ENCODE data around the gene MVB12A.

MVB12A gene

DNA sequence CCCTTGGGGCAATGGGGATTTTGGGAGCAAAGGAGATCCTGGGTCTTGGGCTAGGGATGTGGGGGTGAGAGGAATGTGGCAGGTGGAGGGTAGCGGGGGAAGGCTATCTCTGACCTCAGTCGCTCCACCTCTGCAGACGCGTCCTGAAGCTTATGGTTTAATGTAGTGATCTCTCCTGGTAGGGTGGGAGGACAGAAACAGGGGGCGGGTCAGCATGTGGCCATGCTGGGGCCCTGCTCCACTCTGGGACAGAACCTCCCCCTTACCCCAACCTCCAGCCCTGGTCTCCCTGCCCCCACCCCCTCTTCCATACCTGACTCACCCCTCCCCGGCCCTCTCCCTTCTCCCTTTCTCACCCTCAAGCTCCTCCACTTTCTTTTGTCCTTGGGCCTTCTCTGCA lies 15.8 kb upstream of the MVB12A start:
- no peak for FAIRE-seq

DNA sequence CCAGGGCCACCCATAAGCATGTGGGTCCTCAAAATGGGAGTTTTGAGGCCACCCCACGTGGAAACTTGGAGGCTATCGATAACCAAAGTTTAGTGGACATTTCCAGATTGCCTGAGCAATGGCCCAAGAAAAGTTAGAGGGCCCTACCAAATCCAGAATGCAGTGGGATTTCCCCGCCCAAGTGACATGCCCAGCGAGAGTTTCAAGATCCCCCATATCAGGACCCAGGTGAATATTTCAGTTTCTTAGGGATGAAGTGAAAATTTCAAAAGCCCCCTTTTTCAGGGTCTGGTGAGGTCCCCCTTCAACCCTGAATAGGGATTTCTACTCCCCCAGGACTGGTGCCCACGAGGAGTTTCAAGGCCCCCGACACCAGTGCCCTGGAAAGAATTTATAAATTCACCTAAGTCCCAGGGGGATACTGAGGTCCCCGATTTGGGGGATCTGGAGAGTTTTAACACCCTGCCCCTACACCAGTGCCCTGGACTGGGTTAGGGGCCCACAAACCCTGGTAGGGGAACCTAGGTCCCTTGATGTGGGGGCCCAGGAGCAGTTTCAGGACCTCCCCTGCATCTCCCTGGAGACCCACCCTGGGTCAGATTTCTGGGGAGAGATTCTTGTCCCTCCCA lies 15.1 kb upstream of the MVB12A start:
- DNase-seq (ENCODE audit: extremely low spot score, insufficient read length, low read depth) (no peak), FAIRE-seq (no peak)

More for the DNA sequence above, 15.8 kb upstream of the MVB12A start:
- DNase-seq (ENCODE audit: extremely low spot score, insufficient read length, low read depth) = no peak

DNA sequence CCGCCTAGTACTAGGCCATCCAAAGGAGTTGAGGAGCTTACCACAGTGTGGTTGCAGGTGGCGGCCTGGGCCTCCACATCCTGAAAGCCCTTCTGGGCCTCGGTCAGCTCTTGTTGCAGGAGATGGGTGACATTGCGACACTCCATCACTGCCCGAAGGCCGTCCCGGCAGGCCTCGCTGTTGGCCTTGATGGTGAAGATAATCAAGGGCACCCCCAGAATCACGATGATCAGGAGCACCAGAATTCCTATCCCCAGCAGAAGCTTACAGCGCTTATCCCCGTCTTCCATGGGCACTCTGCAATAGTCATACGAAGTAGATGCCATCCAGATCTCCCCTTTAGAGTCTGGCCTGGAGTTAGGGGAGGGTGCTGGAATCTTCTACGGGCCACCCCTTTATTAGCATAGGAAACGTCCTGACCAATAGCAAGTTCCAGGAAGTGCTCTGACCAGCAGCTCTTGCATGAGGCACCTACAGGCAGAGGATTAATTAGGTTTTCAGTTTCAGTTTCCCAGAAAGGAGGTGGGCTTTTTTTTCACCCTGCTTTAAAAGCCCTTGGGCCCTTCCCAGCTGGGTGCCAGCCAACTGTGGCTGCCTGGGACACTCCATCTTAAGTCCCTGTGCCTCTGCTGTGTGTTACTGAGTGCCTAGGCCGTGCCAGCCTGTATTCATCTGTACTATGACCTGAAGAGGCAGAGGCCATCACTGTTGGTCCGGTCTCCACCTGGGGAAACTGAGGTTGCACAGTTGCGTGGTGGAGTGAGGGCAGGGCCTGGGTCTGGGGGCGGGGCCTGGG lies 14.4 kb upstream of the MVB12A start, which contains the start of gene BST2:
Gene BST2 (minus strand): TSS at position 381 of the 796 bp plus-strand sequence. CDS start 55 bp downstream, at position 326.
- DNase-seq (ENCODE audit: extremely low spot score, insufficient read length, low read depth) = peak; percentile 87
- FAIRE-seq = peak; percentile 97

DNA sequence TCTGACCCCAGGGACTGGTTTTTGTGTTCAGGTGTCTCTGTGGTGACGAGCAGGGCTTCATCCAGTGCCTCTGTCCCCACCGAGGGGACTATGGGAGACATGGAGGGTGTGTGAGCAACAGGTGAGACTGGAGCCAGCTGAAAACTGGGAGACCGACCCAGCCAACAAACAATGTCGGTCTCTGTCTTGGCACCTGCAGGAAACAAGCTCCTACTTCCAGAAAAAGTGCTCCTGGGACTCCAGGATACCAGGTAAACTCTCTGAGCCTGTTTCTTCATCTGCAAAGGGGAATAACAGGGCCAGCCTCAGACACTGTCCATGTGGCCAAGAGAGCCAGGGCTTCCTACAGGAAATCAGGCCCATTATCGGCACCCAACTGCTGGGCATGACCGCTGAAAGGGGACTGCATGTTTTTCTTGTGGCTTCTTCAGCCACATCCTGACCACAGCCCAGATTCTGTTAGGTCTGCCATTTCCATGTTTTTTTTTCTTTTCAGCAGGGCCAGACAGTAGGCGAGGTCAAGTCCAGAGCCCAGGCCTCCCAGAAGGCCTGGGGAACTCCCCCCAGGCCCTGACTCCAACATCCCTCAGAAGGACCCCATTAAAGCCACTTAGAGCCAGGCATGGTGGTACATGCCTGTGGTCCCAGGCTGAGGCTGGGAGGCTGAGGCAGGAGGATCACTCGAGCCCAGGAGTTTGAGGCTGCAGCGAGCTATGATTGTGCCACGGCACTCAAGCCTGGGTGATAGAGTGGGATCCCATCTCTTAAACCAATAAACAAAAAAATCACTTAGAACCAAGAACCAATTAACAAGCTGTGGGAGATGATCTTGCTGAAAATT lies 13.6 kb upstream of the MVB12A start:
- FAIRE-seq = no peak
- DNase-seq (ENCODE audit: extremely low spot score, insufficient read length, low read depth) = no peak

DNA sequence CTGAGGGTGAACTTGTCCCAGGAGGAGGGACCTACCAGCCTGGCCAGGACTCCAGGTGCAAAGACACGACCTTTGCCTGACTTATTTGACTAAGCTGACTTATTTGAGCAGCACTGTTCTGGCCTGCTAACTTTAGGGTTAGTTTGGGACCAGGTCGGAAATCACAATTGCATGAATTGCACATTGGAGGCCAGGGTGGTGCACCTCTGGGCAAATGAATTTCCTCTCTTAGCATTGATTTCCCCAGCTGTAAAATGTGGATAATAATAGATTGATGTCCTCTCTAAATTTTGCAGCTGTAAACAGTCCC lies 13.0 kb upstream of the MVB12A start:
- peak; percentile 44 for FAIRE-seq
- DNase-seq (ENCODE audit: extremely low spot score, insufficient read length, low read depth) = no peak

DNA sequence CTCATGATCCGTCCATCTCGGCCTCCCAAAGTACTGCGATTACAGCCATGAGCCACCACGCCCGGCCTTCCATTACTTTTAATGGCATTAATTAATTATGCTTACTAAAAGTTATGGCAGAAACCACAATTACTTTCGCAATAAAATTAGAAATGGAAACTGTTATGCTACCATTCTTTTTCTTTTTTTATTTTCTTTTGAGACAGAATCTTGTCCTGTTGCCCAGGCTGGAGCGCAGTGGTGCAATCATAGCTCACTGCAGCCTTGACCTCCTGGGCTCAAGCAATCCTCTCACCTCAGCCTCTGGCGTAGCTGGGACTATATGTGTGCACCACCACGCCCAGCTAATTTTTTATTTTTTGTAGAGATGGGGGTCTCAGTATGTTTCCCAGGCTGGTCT lies 9.9 kb upstream of the MVB12A start:
- no peak for FAIRE-seq

DNA sequence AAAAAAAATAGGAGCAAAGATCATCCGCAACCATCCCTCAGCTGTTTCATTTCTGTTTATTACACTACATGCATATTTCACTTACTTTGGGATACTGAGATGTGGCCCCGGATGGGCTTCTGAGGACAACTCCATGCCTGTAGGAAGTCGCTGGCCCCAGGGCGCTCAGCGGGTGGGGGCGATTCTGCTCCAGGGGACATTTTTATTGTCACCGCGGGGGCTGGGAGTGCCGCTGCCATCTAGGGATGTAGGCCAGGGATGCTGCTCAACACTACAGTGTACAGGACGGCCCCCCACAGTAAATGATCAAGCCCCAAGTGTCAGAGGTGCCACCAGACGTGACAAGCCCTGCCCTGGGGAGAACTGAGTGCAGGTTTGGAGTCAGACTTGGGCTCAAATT lies 8.0 kb upstream of the MVB12A start:
- DNase-seq (ENCODE audit: extremely low spot score, insufficient read length, low read depth) = no peak

More for the DNA sequence above, 9.9 kb upstream of the MVB12A start:
- no peak for DNase-seq (ENCODE audit: extremely low spot score, insufficient read length, low read depth)

DNA sequence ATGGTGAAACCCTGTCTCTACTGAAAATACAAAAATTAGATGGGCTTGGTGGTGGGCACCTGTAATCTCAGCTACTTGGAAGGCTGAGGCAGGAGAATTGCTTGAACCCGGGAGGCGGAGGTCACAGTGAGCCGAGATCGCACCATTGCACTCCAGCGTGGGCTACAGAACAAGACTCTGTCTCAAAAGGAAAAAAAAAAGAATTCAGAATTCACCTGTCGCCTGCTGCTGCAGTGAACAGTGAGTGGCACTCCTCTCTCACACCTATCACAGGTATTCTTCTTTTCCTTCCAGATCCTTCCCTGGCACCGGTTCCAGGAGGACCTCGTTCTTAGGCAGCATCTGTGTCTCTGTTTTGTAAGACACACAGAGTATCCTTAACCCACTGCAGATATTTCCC lies 5.8 kb upstream of the MVB12A start:
- FAIRE-seq = no peak
- no peak for DNase-seq (ENCODE audit: extremely low spot score, insufficient read length, low read depth)

More for the DNA sequence above, 8.0 kb upstream of the MVB12A start:
- FAIRE-seq = no peak

DNA sequence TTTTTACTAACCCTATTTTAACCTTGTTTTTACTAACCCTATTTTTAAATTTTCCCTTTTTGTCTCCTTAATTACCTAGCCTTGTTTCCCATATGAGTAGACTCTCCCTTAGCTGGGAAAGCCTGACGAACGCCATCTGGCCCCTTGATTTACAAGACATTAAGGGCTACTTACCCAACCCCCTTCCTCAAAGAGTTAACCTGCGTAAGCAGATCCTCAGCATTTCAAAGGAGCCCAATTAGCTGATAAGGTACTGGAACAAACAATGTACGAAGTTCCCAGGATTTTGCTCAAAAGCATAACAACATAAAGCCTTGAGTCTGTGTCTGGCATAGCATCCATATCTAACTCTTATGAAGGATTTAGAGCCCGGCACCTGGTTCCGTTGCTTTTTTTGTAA lies 4.7 kb upstream of the MVB12A start:
- FAIRE-seq = no peak
- DNase-seq (ENCODE audit: extremely low spot score, insufficient read length, low read depth) = no peak

DNA sequence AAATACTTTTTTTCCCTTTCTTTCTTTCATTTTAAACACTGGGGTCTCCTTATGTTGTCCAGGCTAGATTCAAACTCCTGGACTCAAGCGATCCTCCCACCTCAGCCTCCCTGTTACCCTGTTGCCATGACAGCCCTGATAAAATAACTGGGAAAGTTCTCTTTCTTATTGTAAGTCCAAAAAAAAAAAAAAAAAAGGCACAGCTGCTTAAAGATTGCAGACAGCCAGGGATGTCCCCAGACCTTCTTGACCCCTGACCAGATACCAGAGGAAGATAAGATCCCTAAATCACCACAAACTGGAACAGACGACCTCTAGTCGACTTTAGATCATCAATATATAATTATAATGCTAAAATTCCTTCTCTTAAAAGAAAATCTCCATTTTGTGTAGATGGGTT lies 1.1 kb upstream of the MVB12A start:
- FAIRE-seq (no peak), DNase-seq (ENCODE audit: extremely low spot score, insufficient read length, low read depth) (no peak)

DNA sequence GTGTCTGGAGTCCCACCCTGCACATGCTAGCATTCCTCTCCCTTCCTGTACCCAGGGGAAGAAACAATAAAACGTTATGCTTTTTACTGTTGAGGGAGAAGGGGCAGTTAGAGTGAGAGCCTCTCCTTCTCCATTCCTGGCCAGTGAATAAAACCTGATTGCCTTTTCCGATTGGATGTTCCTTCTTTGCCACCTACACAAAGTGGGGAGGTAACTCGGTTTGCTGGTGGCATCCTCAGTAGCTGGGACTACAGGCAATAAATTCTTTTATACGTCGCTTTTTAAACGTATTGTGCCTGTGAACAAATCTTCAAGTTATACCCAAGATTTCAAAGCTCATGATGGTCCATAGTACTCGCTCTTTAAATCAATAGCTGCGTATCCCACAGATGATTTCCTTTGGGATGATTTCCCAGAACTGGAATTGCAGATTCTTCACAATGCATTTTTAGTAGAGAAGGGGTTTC lies 660 bp upstream of the MVB12A start:
- no peak for DNase-seq (ENCODE audit: extremely low spot score, insufficient read length, low read depth)
- no peak for FAIRE-seq

DNA sequence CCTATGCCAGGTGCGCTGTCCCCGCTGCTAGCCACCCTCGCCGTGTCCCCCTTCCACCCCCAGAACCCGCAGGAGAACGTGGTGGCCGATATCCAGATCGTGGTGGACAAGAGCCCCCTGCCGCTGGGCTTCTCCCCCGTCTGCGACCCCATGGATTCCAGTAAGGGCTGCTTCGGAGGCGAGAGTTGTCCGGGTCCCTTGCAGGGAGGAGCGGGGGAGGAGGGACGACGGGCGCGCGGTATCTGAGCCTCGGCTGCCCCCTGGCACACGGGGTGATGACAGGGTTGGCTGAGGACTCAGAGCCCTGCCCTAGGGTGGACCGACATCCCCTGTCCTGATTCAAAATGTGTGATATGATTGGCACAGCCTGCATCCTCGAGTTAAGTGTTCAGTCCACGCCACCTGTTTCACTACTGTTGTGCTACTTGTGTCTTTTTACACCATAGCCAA lies 653 bp downstream of the MVB12A start:
- DNase-seq (ENCODE audit: extremely low spot score, insufficient read length, low read depth) = no peak
- no peak for FAIRE-seq

DNA sequence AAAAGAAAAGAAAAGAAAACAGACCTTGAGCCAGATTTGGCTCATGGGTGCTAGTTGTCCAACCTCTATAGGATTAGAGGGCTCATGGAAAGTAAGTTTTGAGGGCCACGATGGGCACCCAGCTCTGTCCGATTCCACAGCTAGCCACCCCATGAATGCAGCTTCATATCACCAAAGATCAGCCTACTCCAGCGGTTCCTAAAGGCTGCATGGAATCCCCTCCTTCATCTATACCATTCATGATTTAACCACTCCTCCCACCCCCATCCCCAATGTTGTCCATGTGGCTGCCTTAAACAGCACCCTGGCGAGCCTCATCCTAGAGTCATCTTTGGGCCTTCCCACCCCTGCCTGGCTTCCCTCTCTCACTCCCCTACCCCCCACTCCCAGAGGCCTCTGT lies 2.1 kb downstream of the MVB12A start:
- DNase-seq (ENCODE audit: extremely low spot score, insufficient read length, low read depth) = no peak
- no peak for FAIRE-seq

DNA sequence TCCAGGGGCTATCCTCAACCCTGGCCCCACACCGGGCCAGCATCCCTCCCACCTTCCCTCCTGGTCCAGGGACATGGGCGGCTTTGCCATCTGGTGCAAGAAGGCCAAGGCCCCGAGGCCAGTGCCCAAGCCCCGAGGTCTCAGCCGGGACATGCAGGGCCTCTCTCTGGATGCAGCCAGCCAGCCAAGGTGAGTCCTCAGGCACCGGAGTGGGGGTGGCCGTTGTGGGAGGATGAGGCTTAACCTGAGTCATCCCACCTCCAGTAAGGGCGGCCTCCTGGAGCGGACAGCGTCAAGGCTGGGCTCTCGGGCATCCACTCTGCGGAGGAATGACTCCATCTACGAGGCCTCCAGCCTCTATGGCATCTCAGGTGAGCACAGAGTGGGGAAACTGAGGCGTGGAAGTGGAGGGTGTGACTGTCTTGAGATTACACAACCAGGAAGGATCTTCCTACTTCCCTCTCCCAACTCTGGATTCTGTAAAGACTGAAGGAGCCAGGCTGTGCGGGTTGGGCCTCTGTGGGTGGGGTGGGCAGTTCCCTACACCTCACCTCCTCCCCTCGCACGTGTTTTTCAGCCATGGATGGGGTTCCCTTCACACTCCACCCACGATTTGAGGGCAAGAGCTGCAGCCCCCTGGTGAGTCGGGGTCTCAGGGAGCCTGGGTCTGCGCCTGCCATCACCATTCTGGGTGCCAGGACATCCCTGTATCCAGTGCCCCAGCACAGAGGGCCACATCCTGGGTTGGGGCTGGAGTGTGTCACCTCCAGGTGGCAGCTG lies 3.8 kb downstream of the MVB12A start:
- no peak for FAIRE-seq

DNA sequence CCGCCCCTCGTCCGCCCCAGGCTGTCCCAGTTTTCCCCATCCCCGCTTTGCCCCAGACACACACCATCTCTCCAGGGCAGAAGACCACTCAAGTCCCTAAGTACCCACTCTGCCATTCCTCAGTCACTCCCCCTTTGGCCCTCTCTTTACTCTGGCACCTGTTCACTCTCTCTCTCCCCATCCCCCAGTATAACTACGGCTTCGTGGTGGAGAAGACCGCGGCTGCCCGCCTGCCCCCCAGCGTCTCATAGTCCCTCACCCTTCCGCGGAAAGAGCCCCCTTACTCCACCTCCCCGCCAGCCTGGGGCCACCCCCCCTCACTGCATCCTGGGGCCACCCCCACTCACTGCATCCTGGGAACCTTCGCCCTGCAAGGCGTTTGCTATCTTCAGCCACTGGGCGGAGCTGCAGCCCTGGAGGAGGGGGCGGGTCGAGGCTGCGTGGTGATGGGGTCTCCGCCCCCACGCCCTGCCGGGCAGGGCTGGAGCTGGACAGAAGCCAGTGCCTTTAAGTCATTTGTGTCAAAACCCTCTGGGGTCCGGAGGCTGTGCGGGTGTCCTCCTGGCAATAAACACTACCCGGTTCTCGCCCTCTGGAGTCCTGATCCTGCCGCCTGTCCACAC lies 5.0 kb downstream of the MVB12A start:
- no peak for DNase-seq (ENCODE audit: extremely low spot score, insufficient read length, low read depth)
- FAIRE-seq = peak; percentile 38

More for the DNA sequence above, 3.8 kb downstream of the MVB12A start:
- no peak for DNase-seq (ENCODE audit: extremely low spot score, insufficient read length, low read depth)

DNA sequence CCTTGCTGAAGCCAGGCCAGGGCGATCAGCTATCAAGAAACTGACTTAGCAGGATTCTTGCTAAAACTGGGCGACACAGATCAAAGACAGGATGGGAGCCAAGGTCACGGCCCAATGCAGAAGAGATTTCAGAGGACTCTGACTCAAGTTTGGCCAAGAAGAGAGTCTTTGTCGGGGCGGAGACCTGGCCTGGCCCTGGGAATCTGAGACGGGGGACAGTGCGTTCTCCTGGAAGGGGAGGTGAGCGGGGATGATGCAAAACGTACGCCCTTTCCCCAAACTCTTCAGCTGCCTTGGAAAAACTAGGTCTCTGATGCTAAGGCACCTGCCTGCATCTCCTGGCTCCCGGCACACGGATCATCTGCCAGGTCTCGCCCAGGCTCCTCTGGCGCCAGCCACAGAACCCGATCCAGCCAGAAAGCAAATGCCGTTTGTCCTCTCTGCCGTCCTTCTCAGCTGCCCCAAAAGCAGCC lies 9.8 kb downstream of the MVB12A start:
- FAIRE-seq = no peak
- DNase-seq (ENCODE audit: extremely low spot score, insufficient read length, low read depth) = no peak

DNA sequence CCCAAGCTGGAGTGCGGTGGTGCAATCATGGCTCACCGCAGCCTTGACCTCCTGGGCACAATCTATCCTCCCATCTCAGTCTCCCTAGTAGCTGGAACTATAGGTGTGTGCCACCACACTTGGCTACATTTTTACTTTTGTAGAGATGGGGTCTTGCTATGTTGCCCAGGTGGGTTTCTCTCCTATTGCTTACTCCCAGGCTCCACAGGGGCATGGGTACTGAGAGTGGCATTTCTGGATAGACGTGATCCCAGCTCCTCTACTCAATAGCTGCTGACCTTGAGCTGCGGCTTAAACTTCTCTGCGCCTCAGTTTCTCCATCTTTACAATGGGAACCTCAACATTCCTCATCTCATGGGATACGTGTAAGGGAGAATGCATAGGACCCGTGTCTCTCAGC lies 11.6 kb downstream of the MVB12A start:
- FAIRE-seq (no peak), DNase-seq (ENCODE audit: extremely low spot score, insufficient read length, low read depth) (no peak)

DNA sequence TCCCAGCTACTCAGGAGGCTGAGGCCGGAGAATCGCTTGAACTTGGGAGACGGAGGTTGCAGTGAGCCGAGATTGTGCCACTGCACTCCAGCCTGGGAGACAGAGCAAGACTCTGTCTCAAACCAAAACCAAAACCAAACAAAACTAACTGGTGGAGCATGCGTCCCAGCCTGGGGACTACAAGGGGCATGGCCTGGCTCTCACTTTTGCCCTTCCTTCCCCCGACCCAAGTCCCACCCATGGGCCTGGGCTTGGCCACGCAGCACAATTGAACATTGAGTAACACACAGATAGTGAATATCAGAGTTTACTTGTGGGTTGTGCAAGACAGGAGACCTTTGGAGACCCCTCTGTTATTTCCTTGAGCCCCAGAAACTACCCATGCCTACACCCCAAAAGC lies 15.4 kb downstream of the MVB12A start:
- FAIRE-seq = no peak
- no peak for DNase-seq (ENCODE audit: extremely low spot score, insufficient read length, low read depth)

DNA sequence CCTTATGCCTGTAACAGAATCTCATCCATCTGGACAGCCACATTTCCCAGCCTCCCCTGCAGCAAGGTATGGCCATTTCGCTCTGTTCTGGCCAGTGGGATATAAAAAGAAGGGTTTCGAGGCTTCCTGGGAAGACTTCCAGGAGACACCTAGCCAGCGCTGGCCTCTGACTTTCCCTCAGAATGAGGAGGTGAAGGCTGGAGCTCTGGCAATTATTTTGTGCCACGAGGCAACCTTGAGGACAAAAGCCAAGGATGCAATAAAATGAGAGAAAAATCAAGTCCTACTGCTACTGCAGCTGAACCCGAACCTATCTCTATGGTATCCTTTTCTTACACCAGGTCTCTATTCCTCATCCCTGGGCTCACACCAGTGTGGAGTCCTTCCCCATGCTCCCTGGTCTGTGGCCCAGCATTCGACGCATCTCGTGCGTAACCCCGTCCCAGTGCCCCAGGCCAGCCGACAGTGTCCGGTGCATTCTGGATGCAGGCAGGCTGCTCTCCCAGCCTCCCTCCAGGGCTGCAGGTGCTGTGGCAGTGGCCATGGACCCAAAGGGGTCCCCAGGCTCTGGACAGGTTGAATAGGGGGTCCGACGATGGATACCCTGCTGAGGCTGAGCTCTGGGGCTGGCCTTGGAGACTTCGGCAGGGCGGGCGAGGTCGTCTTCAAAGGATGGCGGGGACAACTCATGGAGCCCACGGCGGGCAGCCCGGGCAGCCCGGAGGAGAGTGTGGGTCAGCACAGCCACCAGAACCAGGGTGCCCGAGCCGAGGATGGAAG lies 16.4 kb downstream of the MVB12A start:
- FAIRE-seq (no peak), DNase-seq (ENCODE audit: extremely low spot score, insufficient read length, low read depth) (no peak)
